ENCODE results near the gene BCL11B. TPM values are rescaled to one million over a fixed set of nuclear protein-coding genes. Genes with fewer than 3 reads are reported as not detected.

Gene BCL11B
- total RNA-seq, 1 donor from 2014 or later, result 11.5 TPM

DNA sequence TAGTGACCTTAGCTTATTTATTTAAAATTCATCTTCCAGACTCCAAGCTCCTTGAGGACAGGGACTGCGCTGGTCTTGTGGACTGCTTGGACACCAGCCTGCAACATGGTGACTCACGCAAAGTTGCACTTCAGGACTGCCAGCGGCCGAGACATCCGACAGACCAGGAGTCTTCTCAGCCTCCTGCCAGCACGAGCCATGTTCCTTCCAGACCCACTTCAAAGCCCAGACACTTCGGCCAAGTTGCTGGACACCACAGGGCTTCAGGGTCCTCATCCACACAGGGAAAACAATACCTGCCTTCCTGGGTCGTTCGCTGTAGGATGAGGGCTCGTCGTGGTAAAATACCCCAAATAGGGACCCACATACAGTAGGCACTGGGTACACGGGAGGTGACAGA is 88.7 kb downstream of the BCL11B start:
- H3K36me3 ChIP-seq, result no peaks in the 10 kb centered on the region
- H3K4me3 ChIP-seq, result no peak overlapping the region
- no peaks in the 10 kb centered on the region for H3K27me3 ChIP-seq
- intact Hi-C loops (cut with DNase I), result no loop called here
- H3K27ac ChIP-seq, result no peak overlapping the region
- no peak for DNase-seq (ENCODE audit: extremely low spot score in 2 of 2)
- H3K9me3 ChIP-seq, result no peaks in the 10 kb centered on the region
- peaks cover 8% of the 10 kb centered on the region for H3K4me1 ChIP-seq
- TF ChIP-seq POLR2A (IDR thresholded peaks at IDR 0.05) (no peak), POLR2AphosphoS5 (IDR thresholded peaks at IDR 0.05; ENCODE audit: insufficient read depth in 1 of 2, low read depth in 1 of 2) (no peak)
- TF ChIP-seq, protein P1, sequence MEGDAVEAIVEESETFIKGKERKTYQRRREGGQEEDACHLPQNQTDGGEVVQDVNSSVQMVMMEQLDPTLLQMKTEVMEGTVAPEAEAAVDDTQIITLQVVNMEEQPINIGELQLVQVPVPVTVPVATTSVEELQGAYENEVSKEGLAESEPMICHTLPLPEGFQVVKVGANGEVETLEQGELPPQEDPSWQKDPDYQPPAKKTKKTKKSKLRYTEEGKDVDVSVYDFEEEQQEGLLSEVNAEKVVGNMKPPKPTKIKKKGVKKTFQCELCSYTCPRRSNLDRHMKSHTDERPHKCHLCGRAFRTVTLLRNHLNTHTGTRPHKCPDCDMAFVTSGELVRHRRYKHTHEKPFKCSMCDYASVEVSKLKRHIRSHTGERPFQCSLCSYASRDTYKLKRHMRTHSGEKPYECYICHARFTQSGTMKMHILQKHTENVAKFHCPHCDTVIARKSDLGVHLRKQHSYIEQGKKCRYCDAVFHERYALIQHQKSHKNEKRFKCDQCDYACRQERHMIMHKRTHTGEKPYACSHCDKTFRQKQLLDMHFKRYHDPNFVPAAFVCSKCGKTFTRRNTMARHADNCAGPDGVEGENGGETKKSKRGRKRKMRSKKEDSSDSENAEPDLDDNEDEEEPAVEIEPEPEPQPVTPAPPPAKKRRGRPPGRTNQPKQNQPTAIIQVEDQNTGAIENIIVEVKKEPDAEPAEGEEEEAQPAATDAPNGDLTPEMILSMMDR (IDR thresholded peaks at IDR 0.05), result no peak

DNA sequence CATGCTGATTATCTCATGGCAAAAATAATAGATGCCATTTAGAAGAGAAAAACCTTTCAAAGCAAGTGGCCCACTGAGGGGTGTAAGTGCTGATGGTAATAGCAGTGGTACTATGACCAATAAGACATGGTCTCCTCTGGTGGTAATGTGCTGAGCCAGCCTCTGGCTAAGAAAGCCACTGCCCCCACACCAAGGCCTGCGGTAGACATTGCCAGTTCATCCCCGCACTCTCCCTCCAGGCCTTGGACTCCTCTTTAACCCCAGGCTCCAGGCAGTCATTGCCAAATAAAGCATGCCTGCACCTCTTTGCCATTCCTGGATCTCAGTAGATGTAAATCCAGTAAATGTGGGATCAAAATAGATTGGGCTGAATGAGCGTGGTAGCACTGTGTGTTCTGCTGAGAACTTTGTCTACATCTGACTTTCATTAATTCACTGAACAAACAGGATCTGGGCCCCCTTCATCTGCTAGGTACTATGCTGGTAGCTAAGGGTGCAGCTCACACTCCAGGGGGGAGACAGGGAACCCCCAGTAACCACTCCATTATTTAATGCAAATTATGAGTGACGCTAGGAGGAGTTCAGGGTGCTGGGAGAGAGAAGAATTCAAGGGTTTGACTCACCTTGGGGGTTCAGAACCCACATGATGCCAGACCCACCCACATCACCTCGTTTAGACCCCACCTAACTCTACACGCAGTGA is 89.3 kb downstream of the BCL11B start:
- TF ChIP-seq, protein P1 (IDR thresholded peaks at IDR 0.05), result no peak
- TF ChIP-seq POLR2AphosphoS5 (IDR thresholded peaks at IDR 0.05; ENCODE audit: insufficient read depth in 1 of 2, low read depth in 1 of 2), result no peak
- no peak for TF ChIP-seq POLR2A (IDR thresholded peaks at IDR 0.05)
- intact Hi-C loops (cut with DNase I), result no loop called here
- Histone ChIP-seq H3K9me3 (no peaks in the 10 kb centered on the region), H3K4me3 (no peak overlapping the region), H3K4me1 (peaks cover 14% of the 10 kb centered on the region), H3K36me3 (no peaks in the 10 kb centered on the region), H3K27me3 (no peaks in the 10 kb centered on the region), H3K27ac (no peak overlapping the region)
- DNase-seq (ENCODE audit: extremely low spot score in 2 of 2), result no peak

DNA sequence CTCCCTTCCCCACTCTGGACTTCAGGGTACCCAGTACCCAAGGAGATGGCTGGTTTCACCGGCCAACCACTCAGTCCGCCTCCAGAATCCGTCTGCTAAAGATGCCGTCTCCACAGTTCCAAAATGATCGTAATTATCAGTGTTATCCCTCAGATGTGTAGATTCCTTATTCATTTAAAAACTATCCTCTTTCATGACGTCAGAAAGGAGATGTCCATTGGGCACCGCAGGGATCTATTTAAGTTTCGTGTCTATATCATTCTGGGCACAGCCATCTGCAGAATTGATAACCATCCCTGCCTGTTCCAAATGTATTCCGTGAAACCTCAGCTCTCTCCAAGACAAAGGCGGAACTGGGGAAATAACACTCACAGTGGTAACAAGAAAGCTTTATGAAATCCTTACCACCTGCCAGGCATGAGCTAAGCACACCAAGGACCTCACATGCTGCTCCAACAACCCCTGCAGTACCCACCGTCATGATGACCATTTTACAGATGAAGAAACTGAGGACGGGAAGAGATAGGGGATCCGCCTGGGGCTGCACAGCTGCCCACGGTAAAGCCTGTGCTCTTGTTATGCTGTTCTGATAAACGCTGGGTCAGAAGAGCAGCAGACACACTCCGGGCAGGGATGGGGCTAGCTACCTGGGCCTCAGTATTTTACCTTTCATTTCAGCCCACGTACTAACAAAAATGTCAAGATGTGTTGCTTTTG is 90.0 kb downstream of the BCL11B start:
- intact Hi-C loops (cut with DNase I), result no loop called here
- Histone ChIP-seq H3K9me3 (no peaks in the 10 kb centered on the region), H3K27me3 (no peaks in the 10 kb centered on the region), H3K4me3 (no peak overlapping the region), H3K4me1 (peaks cover 19% of the 10 kb centered on the region), H3K27ac (no peak overlapping the region), H3K36me3 (no peaks in the 10 kb centered on the region)
- DNase-seq (ENCODE audit: extremely low spot score in 2 of 2), result no peak
- no peak for TF ChIP-seq POLR2AphosphoS5 (IDR thresholded peaks at IDR 0.05; ENCODE audit: insufficient read depth in 1 of 2, low read depth in 1 of 2)
- TF ChIP-seq, protein P1 (IDR thresholded peaks at IDR 0.05), result no peak
- TF ChIP-seq POLR2A (IDR thresholded peaks at IDR 0.05), result no peak

DNA sequence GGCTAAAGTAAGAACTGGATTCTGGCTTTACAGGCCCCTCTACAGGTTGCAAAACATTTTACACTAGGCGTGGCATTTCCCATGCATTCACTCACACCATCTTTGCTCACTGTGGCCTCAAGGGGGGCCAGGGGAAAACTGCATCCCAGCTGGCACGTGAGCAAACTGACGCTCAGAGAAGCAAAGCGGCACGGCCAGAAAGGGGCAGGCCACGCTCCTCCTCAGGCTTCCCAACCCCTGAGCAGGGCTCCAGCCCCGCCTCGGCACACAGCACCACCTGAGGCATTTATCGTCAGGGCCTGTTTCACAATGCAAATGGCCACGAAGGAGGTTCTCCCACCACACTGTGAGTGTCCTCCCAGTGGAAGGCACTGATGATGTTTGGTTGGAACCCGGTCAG is 90.8 kb downstream of the BCL11B start:
- Histone ChIP-seq H3K4me1 (peaks cover 20% of the 10 kb centered on the region), H3K36me3 (no peaks in the 10 kb centered on the region), H3K27ac (no peak overlapping the region), H3K9me3 (no peaks in the 10 kb centered on the region), H3K27me3 (no peaks in the 10 kb centered on the region), H3K4me3 (no peak overlapping the region)
- DNase-seq (ENCODE audit: extremely low spot score in 2 of 2), result no peak
- TF ChIP-seq POLR2A (IDR thresholded peaks at IDR 0.05) (no peak), POLR2AphosphoS5 (IDR thresholded peaks at IDR 0.05; ENCODE audit: insufficient read depth in 1 of 2, low read depth in 1 of 2) (no peak)
- TF ChIP-seq, protein P1 (IDR thresholded peaks at IDR 0.05), result no peak
- intact Hi-C loops (cut with DNase I), result no loop called here

DNA sequence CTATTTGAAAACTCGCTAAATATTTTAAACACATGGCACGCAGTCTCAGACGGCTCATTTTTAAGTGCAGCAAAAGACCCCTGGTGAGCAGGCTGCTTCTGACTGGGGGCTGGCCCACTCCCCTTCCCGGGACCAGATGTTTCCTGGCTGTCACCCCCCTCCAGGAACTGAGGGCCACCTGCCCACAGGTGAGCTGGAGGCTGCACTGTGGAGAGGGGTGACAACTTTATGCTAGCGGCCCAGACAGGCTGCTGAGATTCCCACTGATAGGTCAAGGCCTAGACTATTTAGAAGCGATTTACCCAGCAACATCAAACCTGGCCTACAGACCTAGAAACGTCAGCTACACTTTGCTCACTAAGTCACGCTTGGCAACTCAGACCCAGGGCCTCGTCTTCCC is 92.1 kb downstream of the BCL11B start:
- Histone ChIP-seq H3K27ac (no peak overlapping the region), H3K36me3 (no peaks in the 10 kb centered on the region), H3K4me3 (no peak overlapping the region), H3K27me3 (no peaks in the 10 kb centered on the region), H3K4me1 (peaks cover 20% of the 10 kb centered on the region), H3K9me3 (no peaks in the 10 kb centered on the region)
- DNase-seq (ENCODE audit: extremely low spot score in 2 of 2), result no peak
- TF ChIP-seq POLR2A (IDR thresholded peaks at IDR 0.05), result no peak
- TF ChIP-seq, protein P1 (IDR thresholded peaks at IDR 0.05), result no peak
- TF ChIP-seq POLR2AphosphoS5 (IDR thresholded peaks at IDR 0.05; ENCODE audit: insufficient read depth in 1 of 2, low read depth in 1 of 2), result no peak
- intact Hi-C loops (cut with DNase I), result no loop called here

All from vagina (tissue), 2 donors.